ENCODE measurements around the gene LBP.

GRCh38 chr20:38420388-38421085 is 74.3 kb downstream of the LBP start:
- TF ChIP-seq EZH2 (IDR thresholded peaks at IDR 0.05; ENCODE audit: borderline replicate concordance, low read depth, low read length, poor library complexity, severe bottlenecking) (no peak), CTCF (conservative IDR thresholded peaks at IDR 0.05; ENCODE audit: low read depth, low read length) (no peak)

Data from A673 (cell line).